ENCODE data around the gene ATP8A2.
"Not testable (repeated sequence)": the region's sequence is repeated elsewhere in the genome, so short reads cannot be mapped to it uniquely, and the experiment has no call there.

ATP8A2 gene

DNA sequence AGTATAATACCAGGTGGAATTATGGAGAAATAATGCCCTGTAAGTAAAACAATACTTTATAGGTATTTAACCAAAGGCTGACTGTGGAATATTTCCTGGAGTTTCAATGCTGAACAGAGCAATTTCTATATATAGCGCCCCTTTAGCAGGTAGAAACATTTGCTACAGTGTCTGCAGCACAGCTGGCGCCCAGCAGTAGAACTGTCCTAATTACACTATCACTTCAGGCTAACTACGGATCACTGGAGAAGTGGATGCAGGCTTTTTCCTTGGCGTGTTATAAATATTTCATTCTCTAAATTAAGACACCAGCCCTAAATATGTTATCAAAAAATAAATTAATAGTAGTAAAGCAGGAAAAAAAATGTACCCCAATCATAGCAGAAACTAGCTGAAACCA lies 677.0 kb downstream of the ATP8A2 start:
- Mint-ChIP-seq H3K4me3 (peak overlapping the region in 1 of 2 donors; percentile 79), H3K9me3 (no peaks in the 10 kb centered on the region), H3K27me3 (peaks cover 24% of the 10 kb centered on the region), H3K27ac (no peak overlapping the region), H3K4me1 (peaks cover 52% of the 10 kb centered on the region)
- ATAC-seq: no peak
- DNase-seq: no peak

DNA sequence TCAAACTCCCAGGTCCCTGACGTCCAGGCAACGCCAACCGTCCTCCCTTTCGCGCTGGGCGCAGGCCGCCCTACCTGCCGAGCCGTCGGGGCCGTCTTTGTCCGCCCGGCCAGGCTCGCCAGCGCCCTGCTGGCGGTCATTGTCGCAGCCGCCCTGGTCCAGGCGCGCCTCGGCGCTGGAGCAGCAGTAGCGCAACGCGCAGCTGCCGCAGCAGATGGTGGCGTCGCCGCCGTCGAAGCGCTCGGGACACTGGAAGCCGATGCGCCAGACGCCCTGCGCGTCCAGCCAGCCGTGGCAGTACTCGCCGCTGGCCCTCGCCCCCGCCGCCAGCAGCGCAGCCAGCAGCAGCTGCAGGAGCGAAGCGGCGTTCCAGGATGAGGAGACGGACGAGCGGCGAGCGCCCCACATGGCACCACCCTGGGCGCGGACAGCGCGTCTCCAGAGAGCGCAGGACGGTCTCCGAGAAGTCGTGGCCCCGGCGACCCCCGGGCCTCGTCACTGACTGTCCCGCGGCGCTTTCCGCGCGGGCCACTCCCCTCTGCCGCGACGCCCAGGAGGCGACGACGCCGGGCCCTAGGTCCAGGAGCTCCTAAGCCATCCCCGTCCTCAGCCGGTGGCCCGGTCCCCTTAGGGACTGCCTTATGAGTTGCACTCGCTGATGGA lies 678.9 kb downstream of the ATP8A2 start:
- peaks cover 44% of the 10 kb centered on the region for H3K4me1 Mint-ChIP-seq
- H3K27me3 Mint-ChIP-seq: peaks cover 24% of the 10 kb centered on the region
- ATAC-seq: peak; percentile 39
- peak; percentile 27 to 33 for DNase-seq
- peak overlapping the region; percentile 79 to 81 for H3K4me3 Mint-ChIP-seq
- H3K27ac Mint-ChIP-seq: peak overlapping the region in 1 of 2 donors; percentile 25
- H3K9me3 Mint-ChIP-seq: no peaks in the 10 kb centered on the region

DNA sequence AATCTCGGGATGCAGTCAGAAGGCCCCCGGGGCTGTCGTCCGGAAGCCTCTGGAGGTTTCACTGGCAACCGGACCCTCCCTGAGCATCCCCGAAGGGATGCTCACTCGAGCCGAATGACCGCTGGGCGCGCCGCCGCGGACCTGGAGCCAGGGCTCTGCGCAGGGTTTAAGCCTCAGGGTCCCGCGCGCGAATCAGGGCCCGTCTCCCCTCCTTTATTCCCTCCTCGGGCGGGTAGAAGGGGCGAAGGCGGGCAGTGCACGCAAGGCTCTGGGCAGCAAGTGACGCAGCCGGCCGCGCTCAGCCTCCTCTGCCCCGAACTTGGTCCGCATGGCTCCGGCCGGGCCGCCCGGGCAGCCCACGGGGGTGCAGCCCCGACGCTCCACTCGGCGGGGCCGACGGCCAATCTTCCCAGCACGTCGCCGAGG lies 679.5 kb downstream of the ATP8A2 start:
- DNase-seq: peak in 1 of 2 donors; percentile 21
- Mint-ChIP-seq H3K27me3 (peaks cover 24% of the 10 kb centered on the region), H3K4me3 (peak overlapping the region; percentile 69 to 80), H3K4me1 (peaks cover 43% of the 10 kb centered on the region), H3K27ac (no peak overlapping the region), H3K9me3 (no peaks in the 10 kb centered on the region)
- peak; percentile 16 for ATAC-seq

DNA sequence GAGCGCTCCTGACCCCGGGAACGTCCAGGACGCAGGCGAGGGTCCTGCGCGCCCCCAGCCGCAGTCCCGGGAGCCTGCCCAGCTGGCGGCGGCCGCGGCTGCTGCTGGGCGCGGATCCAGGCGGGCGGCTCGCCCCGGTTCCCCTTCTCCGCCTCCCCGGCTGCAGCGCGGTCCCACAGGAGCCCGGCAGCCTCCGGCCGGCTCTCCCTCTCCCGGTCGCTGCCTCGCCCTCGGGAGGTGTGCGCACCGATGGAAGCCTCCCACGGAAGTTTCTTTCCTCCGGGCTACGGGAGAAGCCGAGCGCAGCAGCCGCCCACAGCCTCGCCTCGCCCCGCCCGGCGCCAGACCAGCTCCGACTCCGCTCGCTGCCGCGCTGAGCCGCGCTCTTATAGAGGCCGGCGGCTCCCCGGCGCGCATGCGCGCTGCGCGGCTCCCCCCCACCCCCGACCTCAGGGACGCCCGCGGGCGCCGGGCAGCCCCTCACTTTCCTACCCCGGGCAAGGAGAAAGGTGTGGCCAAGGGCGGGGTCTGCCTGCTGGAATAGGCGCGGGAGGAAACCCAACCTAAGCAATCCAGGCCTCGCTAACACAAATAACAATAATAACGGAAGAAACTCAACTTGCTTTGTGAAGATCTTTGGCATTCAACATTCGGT lies 680.0 kb downstream of the ATP8A2 start, which contains the start of gene SHISA2:
Gene SHISA2, minus strand, starts transcription at position 360 of the 655 bp plus-strand sequence. CDS start 1,041 bp downstream, outside the sequence.
- Mint-ChIP-seq H3K9me3 (no peaks in the 10 kb centered on the region), H3K4me1 (peaks cover 43% of the 10 kb centered on the region), H3K4me3 (peak within 1 kb of the TSS; percentile 70 to 80), H3K27ac (peak within 1 kb of the TSS in 1 of 2 donors; percentile 78), H3K27me3 (peaks cover 24% of the 10 kb centered on the region)
- DNase-seq: peak; percentile 39 to 57
- peak; percentile 82 for ATAC-seq

DNA sequence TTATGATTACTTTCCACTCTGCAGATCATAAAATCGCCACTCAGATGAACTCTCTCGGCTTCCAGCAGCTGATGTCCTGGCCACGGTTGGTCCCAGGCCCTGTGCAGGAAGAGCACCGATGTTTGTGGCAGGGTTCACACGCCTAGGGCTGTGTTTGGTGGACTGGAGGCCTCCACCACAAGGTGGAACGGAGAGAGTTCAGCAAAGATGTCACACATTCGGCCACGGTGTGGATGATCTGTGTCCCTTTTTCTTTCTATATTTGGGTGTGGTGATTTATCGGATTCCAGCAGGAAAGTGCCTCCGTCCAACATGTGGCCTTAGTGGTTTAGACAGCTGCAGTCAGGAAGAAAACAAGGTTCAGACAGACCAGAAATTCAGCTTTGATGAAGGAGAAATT lies 680.6 kb downstream of the ATP8A2 start:
- Mint-ChIP-seq H3K27me3 (peaks cover 24% of the 10 kb centered on the region), H3K27ac (peak overlapping the region in 1 of 2 donors; percentile 78), H3K9me3 (no peaks in the 10 kb centered on the region), H3K4me1 (peaks cover 43% of the 10 kb centered on the region), H3K4me3 (peak overlapping the region; percentile 70 to 80)
- DNase-seq (no peak), ATAC-seq (no peak)

DNA sequence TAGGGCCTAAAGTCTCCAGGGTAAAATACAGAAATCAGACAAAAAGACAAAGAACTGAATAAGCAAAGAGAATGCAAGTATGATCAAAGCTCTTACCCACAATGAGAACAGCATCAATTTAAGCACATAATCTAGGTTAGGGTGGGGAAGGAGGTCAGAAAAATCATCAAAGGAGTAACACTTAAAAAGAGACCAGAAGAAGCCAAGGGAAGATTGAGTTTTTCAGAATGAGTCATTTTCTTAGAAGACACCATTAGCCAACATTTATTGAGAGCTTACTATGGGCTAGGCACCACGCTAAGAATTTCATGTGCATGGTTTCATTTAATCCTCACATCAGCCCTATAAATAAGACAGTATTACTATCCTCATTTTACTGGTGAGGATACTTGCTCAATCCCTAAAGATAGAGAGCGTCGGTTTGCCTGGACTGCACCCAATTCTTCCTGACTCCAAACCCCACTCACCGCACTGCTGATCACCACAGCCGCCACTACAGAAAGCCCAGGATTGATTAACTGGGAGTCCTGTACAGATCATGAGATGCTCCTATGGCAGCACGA lies 681.7 kb downstream of the ATP8A2 start:
- DNase-seq (no peak), ATAC-seq (peak; percentile 67)
- peaks cover 44% of the 10 kb centered on the region for H3K4me1 Mint-ChIP-seq
- H3K27ac Mint-ChIP-seq: no peak overlapping the region
- H3K9me3 Mint-ChIP-seq: no peaks in the 10 kb centered on the region
- H3K27me3 Mint-ChIP-seq: peaks cover 24% of the 10 kb centered on the region
- peak overlapping the region in 1 of 2 donors; percentile 3 for H3K4me3 Mint-ChIP-seq

DNA sequence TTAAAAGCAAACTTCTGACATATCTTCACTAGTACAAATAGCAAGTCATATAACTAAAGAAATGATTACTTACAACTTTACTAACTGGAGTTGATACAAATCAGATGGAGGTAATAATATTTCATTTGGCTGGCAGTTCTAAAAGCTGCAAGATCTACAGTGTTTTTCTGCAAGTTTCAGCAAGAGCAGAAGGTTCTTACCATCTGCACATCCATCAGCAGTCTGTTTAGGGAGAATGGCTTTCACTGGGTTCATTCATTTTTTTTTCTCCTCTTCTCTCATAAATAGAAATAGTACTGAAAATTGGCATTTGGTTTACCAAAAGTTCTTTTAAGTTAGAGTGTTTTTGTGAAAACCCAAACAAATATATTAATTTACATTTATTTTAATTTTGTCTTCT lies 683.1 kb downstream of the ATP8A2 start:
- Mint-ChIP-seq H3K4me1 (peaks cover 41% of the 10 kb centered on the region), H3K27me3 (peaks cover 15% of the 10 kb centered on the region), H3K27ac (no peak overlapping the region), H3K4me3 (no peak overlapping the region), H3K9me3 (no peaks in the 10 kb centered on the region)
- DNase-seq: no peak
- no peak for ATAC-seq

- ATAC-seq (no peak), DNase-seq (no peak)
- Mint-ChIP-seq H3K4me3 (no peak overlapping the region), H3K4me1 (peaks cover 9% of the 10 kb centered on the region), H3K27ac (no peak overlapping the region), H3K9me3 (no peaks in the 10 kb centered on the region), H3K27me3 (no peaks in the 10 kb centered on the region)
Measured at GRCh38 chr13:26058704-26059103, 686.9 kb downstream of the ATP8A2 start.

GRCh38 chr13:26060357-26060756 lies 688.6 kb downstream of the ATP8A2 start:
- Mint-ChIP-seq H3K27ac (no peak overlapping the region), H3K4me3 (no peak overlapping the region), H3K4me1 (peaks cover 6% of the 10 kb centered on the region), H3K9me3 (no peaks in the 10 kb centered on the region), H3K27me3 (no peaks in the 10 kb centered on the region)
- no peak for ATAC-seq
- DNase-seq: no peak

DNA sequence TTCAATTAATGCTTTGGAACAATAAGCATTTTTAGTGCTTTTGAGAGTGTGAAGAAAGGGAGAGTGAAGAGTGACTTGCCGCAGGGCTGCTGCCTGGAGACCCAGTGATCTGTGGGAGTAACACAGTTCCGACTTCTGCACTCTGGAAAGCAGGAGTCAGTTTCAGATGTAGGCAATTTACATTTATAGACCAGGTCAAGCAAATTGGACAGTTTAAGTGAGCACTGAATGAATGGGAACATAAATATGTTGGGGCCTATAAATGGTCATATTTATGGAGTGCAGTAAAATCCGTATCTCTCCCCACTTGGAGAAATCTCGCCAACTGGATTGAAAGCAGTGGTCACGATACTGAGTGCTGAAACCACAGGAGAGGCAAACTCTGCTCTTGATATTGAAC lies 689.5 kb downstream of the ATP8A2 start:
- ATAC-seq (no peak), DNase-seq (no peak)
- peaks cover 6% of the 10 kb centered on the region for H3K4me1 Mint-ChIP-seq
- no peaks in the 10 kb centered on the region for H3K27me3 Mint-ChIP-seq
- H3K9me3 Mint-ChIP-seq: no peaks in the 10 kb centered on the region
- no peak overlapping the region for H3K27ac Mint-ChIP-seq
- H3K4me3 Mint-ChIP-seq: no peak overlapping the region

DNA sequence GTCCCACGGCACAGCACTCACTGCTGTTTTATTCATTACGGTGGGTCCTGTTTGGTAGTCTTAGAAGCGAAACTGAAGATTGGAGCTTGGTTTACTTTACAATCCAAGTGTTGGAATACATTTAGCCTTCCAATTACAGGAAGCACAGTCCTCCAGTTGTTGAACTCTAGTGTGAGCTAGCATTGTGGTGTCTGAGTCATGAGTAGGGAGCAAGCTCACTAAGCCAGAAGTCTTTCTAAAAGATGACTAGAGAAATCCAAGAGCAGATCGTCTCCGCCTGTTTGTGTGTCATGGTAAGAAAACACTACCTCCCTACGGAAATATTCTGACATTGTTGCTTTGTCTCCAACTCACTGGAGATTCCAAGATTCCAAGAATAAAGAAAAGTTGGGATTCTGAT lies 690.2 kb downstream of the ATP8A2 start:
- DNase-seq (no peak), ATAC-seq (no peak)
- Mint-ChIP-seq H3K27ac (no peak overlapping the region), H3K4me3 (no peak overlapping the region), H3K9me3 (no peaks in the 10 kb centered on the region), H3K4me1 (peaks cover 6% of the 10 kb centered on the region), H3K27me3 (no peaks in the 10 kb centered on the region)

GRCh38 chr13:26062853-26063444 lies 691.2 kb downstream of the ATP8A2 start:
- DNase-seq (peak; percentile 22 to 36), ATAC-seq (peak; percentile 75)
- peak overlapping the region in 1 of 2 donors; percentile 86 for H3K27ac Mint-ChIP-seq
- H3K4me1 Mint-ChIP-seq: peaks cover 6% of the 10 kb centered on the region
- H3K4me3 Mint-ChIP-seq: no peak overlapping the region
- H3K27me3 Mint-ChIP-seq: no peaks in the 10 kb centered on the region
- no peaks in the 10 kb centered on the region for H3K9me3 Mint-ChIP-seq

- not testable (repeated sequence) for H3K9me3 Mint-ChIP-seq, H3K27ac Mint-ChIP-seq, H3K4me3 Mint-ChIP-seq, ATAC-seq, H3K4me1 Mint-ChIP-seq, DNase-seq
- H3K27me3 Mint-ChIP-seq: peaks cover 16% of the 10 kb centered on the region
Measured at GRCh38 chr13:26066492-26066891, 694.7 kb downstream of the ATP8A2 start.

DNA sequence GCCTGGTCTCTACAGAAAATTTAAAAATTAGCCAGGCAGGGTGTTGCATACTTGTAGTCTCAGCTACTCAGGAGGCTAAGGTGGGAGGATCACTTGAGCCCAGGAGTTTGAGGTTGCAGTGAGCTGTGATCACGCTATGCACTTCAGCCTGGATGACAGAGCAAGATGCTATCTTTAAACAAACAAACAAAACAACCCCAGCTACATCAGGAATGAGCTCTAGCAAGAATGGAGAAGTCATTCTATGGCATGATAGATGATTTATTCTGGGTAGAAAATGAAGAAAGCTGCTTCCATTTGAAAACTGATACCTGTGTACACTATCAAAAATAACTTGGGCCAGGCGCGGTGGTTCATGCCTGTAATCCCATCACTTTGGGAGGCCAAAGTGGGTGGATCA lies 695.8 kb downstream of the ATP8A2 start:
- Mint-ChIP-seq H3K27me3 (peaks cover 20% of the 10 kb centered on the region), H3K27ac (no peak overlapping the region), H3K9me3 (no peaks in the 10 kb centered on the region), H3K4me1 (no peaks in the 10 kb centered on the region), H3K4me3 (no peak overlapping the region)
- ATAC-seq: no peak
- DNase-seq: no peak

GRCh38 chr13:26068372-26068771 lies 696.6 kb downstream of the ATP8A2 start:
- Mint-ChIP-seq H3K27me3 (peaks cover 26% of the 10 kb centered on the region), H3K27ac (peak overlapping the region in 1 of 2 donors; percentile 44)
- H3K4me3 Mint-ChIP-seq, DNase-seq, ATAC-seq, H3K9me3 Mint-ChIP-seq, H3K4me1 Mint-ChIP-seq: not testable (repeated sequence)

GRCh38 chr13:26069642-26070041 lies 697.9 kb downstream of the ATP8A2 start:
- not testable (repeated sequence) for DNase-seq, H3K4me3 Mint-ChIP-seq, ATAC-seq, H3K9me3 Mint-ChIP-seq, H3K27ac Mint-ChIP-seq, H3K4me1 Mint-ChIP-seq
- peaks cover 38% of the 10 kb centered on the region for H3K27me3 Mint-ChIP-seq
